ENCODE results near the gene CAMK2N2.

- no peak for TF ChIP-seq CTCF (conservative IDR thresholded peaks at IDR 0.05)
- no peak for TF ChIP-seq ZFX (IDR thresholded peaks at IDR 0.05)
These were observed 22.3 kb upstream of the CAMK2N2 start for GRCh38 chr3:184283681-184284080.

Measured in C4-2B (cell line).